Suprapubic skin (tissue), 4 donors: ENCODE measurements around the gene DAAM1. TPM values are rescaled to one million over a fixed set of nuclear protein-coding genes. Genes with fewer than 3 reads are reported as not detected.

Source experiments
- DNase-seq, 2 donors: peaks; one replicate each; pipeline ENCODE4 v3.0.0-alpha.2; 2019; ENCODE audit warnings: low spot score in 2 of 2
- H3K27ac ChIP-seq: fragments of 200-600 bp; sonication (generic); one replicate; pipeline ENCODE4 v1.5.1; 2019
- H3K27me3 ChIP-seq: fragments of 200-600 bp; sonication (generic); one replicate; pipeline ENCODE4 v1.5.1; 2019
- H3K36me3 ChIP-seq: fragments of 200-600 bp; sonication (generic); one replicate; pipeline ENCODE4 v1.5.1; 2019
- H3K4me1 ChIP-seq: fragments of 200-600 bp; sonication (generic); one replicate; pipeline ENCODE4 v1.5.1; 2019
- H3K4me3 ChIP-seq: fragments of 200-600 bp; sonication (generic); one replicate; pipeline ENCODE4 v1.5.1; 2019; ENCODE audit warnings: mild to moderate bottlenecking
- H3K9me3 ChIP-seq: fragments of 200-600 bp; sonication (generic); one replicate; pipeline ENCODE4 v1.5.1; 2019
- EP300 ChIP-seq: sonication (generic); formaldehyde crosslinking; IDR thresholded peaks from one replicate; pipeline ENCODE4 v1.6.1; 2017; ENCODE audit warnings: antibody characterized with exemption
- POLR2A ChIP-seq, 2 donors: fragments of 450-650 bp; IDR thresholded peaks; one replicate each; pipeline ENCODE4 v1.6.1; 2017; ENCODE audit warnings: antibody characterized with exemption in 2 of 2, mild to moderate bottlenecking in 2 of 2, moderate library complexity in 2 of 2
- POLR2AphosphoS5 ChIP-seq, 3 donors: sonication (generic); formaldehyde crosslinking; IDR thresholded peaks; one replicate each; pipeline ENCODE4 v1.6.1; 2017; ENCODE audit warnings: antibody characterized with exemption in 3 of 3
- WGBS: methylation state at CpG from one replicate; pipeline ENCODE4 v1.1.5; 2018; 5-methylcytosine and 5-hydroxymethylcytosine counted together
- total RNA-seq, 4 donors: library from RNA; depleted of rRNA; stranded (reverse); fragments of >200 nt; gene quantifications; one replicate each; pipeline ENCODE4 v1.1.0, GENCODE V29; 2016
- TF ChIP-seq, protein P1 (sequence below), 2 donors: fragments of 200-600 bp in 1 of 2; fragments of 450-650 bp in 1 of 2; sonication (generic) in 1 of 2; IDR thresholded peaks; one replicate each; pipeline ENCODE4 v1.5.1; 2016 to 2019; ENCODE audit warnings: antibody characterized with exemption in 2 of 2, mild to moderate bottlenecking in 1 of 2, moderate library complexity in 1 of 2

DAAM1 gene
- total RNA-seq, 4 donors from 2014 or later = 103 to 196 (median 171) TPM

DNA sequence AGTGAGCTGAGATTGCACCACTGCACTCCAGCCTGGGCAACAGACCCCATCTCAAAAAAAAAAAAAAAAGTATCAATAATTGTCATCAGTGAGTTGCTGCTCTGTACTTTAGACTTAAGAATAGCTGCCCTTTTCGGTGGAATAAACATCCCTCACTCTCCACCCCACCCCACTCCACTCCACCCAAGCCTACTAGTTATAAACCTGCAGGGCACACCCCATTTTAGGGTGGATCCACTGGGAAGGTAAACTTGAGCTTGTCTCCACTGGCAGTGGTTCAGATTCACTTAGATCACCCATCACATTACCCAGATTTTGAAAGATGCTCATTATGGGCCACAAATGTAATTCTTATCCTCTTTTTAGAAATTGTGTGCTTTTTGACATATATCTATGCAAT lies 170.3 kb downstream of the DAAM1 start:
- Histone ChIP-seq H3K27ac (peak overlapping the region; percentile 4), H3K27me3 (no peaks in the 10 kb centered on the region), H3K4me3 (no peak overlapping the region), H3K4me1 (peaks cover 88% of the 10 kb centered on the region), H3K9me3 (no peaks in the 10 kb centered on the region), H3K36me3 (no peaks in the 10 kb centered on the region)
- 45% methylated on average over 1 of the region's 1 CpG for WGBS
- no peak for DNase-seq
- no peak for TF ChIP-seq POLR2A (IDR thresholded peaks at IDR 0.05)
- TF ChIP-seq, protein P1, sequence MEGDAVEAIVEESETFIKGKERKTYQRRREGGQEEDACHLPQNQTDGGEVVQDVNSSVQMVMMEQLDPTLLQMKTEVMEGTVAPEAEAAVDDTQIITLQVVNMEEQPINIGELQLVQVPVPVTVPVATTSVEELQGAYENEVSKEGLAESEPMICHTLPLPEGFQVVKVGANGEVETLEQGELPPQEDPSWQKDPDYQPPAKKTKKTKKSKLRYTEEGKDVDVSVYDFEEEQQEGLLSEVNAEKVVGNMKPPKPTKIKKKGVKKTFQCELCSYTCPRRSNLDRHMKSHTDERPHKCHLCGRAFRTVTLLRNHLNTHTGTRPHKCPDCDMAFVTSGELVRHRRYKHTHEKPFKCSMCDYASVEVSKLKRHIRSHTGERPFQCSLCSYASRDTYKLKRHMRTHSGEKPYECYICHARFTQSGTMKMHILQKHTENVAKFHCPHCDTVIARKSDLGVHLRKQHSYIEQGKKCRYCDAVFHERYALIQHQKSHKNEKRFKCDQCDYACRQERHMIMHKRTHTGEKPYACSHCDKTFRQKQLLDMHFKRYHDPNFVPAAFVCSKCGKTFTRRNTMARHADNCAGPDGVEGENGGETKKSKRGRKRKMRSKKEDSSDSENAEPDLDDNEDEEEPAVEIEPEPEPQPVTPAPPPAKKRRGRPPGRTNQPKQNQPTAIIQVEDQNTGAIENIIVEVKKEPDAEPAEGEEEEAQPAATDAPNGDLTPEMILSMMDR (IDR thresholded peaks at IDR 0.05) = no peak
- no peak for TF ChIP-seq EP300
- no peak for TF ChIP-seq POLR2AphosphoS5 (IDR thresholded peaks at IDR 0.05)

DNA sequence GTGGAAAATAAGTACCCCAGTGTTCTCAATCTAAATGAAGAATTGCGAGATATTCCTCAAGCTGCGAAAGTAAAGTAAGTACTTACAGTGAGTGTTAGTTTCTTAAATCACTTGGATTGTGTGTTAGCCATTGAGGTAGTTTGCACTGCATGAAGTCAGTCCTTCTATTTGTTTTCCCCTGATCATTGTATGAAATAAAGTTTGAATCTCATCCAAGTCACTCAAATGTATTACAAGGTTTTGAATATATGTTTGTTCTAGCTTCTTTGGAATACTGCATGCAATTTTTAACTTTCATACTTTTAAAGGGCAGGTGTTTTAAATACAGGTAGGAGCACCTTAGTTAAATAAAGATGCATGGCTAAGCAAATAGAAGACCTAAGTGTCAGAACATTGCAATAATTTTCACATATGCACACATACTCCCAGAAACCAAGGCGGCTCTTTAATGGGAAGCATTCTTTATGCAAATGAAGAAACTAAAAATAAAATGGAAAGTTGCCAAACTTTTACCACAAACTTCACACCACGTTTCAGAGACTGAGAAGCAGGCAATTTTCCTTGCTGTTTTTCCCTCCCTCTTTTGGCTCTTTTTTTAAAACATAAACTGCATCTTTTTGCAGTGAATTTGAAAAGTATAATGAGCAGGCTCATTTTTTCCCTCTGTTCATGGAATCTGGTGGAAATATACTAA lies 171.1 kb downstream of the DAAM1 start:
- Histone ChIP-seq H3K27me3 (no peaks in the 10 kb centered on the region), H3K36me3 (peaks cover 1% of the 10 kb centered on the region), H3K27ac (peak overlapping the region; percentile 9), H3K9me3 (no peaks in the 10 kb centered on the region), H3K4me3 (no peak overlapping the region), H3K4me1 (peaks cover 92% of the 10 kb centered on the region)
- DNase-seq = no peak
- 53% methylated on average over 4 of the region's 4 CpGs for WGBS
- TF ChIP-seq POLR2AphosphoS5 (IDR thresholded peaks at IDR 0.05) (no peak), POLR2A (IDR thresholded peaks at IDR 0.05) (no peak)

DNA sequence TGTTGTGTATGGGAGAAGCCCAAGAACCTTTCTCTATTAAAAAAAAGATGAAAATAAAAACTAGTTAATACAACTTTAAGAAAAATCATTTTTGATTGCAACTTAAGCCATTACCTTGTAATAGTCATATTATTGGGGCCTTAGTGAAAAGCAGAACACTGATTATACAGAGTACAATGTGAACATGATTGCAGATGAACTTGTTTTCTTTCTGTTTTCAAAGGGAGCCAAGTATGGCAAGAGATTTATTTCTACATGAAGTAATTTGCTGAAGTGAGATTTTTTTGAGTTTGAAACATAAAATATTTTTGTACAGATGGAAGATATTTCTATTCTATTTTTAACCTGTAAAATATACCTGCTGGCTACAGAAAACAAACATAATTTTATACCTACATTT lies 171.8 kb downstream of the DAAM1 start:
- Histone ChIP-seq H3K4me3 (no peak overlapping the region), H3K4me1 (peaks cover 88% of the 10 kb centered on the region), H3K36me3 (peaks cover 6% of the 10 kb centered on the region), H3K27ac (no peak overlapping the region), H3K9me3 (no peaks in the 10 kb centered on the region), H3K27me3 (no peaks in the 10 kb centered on the region)
- no peak for DNase-seq
- TF ChIP-seq EP300 (no peak), POLR2A (IDR thresholded peaks at IDR 0.05) (no peak), POLR2AphosphoS5 (IDR thresholded peaks at IDR 0.05) (no peak)
- TF ChIP-seq, protein P1 (IDR thresholded peaks at IDR 0.05) = no peak

DNA sequence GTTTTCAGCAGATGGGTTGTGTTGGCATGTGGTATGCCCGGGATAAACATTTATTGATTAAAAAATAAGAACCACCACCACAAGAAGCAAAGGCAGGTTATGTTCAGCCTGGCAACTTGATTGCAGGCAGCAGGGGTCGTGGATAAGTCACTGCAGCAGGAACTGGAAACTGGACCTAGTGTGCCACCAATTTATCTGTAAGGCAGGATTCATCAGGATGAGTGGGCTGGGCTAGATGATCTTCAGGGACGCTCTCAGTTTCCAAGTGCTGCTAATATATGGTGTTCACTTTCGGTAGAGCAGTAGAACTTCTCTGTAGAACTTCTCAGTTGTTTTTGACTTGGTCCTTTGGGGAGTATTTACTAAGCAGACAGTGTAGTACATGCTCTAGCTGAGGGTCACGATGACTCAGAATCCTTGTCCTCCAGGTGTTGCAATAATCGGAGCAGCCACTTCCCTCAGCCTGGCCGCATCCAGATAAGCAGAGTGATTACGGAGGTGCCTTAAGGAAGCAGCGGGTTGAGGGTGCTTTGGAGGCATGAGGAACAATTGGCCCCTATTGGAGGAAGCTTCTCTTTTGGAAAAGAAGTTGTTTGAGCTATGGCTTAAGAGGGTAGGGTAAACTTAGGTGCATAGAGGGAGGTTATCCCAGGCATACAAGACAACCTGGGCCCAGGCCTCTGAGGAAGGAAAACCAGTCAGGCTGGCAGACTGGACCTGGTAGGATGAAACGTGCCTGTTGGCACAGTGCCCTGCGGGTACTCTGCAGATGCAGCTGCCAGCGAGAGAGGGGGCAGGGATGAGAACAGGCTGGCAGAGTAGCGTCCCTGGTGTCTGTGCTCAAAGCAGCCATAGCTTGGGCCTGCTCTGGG lies 172.7 kb downstream of the DAAM1 start:
- H3K27me3 ChIP-seq = no peaks in the 10 kb centered on the region
- H3K4me1 ChIP-seq = peaks cover 80% of the 10 kb centered on the region
- peak overlapping the region; percentile 61 for H3K27ac ChIP-seq
- DNase-seq = peak in 1 of 2 donors; percentile 75
- no peak overlapping the region for H3K4me3 ChIP-seq
- H3K36me3 ChIP-seq = peaks cover 6% of the 10 kb centered on the region
- TF ChIP-seq EP300 = no peak
- TF ChIP-seq POLR2AphosphoS5 (IDR thresholded peaks at IDR 0.05) = no peak
- no peak for TF ChIP-seq POLR2A (IDR thresholded peaks at IDR 0.05)
- TF ChIP-seq, protein P1 (IDR thresholded peaks at IDR 0.05) = no peak
- no peaks in the 10 kb centered on the region for H3K9me3 ChIP-seq
- WGBS = 50% methylated on average over 13 of the region's 13 CpGs

DNA sequence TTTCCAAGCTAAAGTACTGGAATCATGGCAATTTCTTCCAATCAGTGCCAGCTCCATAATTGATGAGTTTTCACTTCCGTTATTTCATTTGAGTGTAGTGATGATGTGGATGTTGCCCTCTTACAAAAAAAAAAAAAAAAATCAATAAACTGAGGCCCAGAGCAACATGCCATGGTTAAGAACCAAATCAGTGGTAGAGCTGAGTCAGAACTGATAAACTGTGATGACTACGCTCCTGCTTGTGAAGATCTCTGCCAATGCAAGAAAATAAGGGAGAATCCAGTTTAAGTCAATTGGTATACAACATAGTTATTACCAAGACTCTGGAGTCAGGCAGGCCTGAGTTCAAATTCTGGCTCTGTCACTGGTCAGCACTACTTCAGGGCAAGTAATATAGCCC lies 174.0 kb downstream of the DAAM1 start:
- peaks cover 69% of the 10 kb centered on the region for H3K4me1 ChIP-seq
- no peaks in the 10 kb centered on the region for H3K27me3 ChIP-seq
- no peaks in the 10 kb centered on the region for H3K9me3 ChIP-seq
- TF ChIP-seq, protein P1 (IDR thresholded peaks at IDR 0.05) = no peak
- no peak for TF ChIP-seq POLR2AphosphoS5 (IDR thresholded peaks at IDR 0.05)
- TF ChIP-seq EP300 = no peak
- TF ChIP-seq POLR2A (IDR thresholded peaks at IDR 0.05) = no peak
- peaks cover 14% of the 10 kb centered on the region for H3K36me3 ChIP-seq
- peak overlapping the region; percentile 70 for H3K27ac ChIP-seq
- H3K4me3 ChIP-seq = no peak overlapping the region
- WGBS = 89% methylated on average over 2 of the region's 2 CpGs
- DNase-seq = no peak
